DMS53 (cell line): Measurements from ENCODE around the gene RBBP8NL.

Experiments used
- DNase-seq: peaks from one replicate; lab custom pipeline; 2025; lab: John Stamatoyannopoulos, UW

The RBBP8NL gene

DNA sequence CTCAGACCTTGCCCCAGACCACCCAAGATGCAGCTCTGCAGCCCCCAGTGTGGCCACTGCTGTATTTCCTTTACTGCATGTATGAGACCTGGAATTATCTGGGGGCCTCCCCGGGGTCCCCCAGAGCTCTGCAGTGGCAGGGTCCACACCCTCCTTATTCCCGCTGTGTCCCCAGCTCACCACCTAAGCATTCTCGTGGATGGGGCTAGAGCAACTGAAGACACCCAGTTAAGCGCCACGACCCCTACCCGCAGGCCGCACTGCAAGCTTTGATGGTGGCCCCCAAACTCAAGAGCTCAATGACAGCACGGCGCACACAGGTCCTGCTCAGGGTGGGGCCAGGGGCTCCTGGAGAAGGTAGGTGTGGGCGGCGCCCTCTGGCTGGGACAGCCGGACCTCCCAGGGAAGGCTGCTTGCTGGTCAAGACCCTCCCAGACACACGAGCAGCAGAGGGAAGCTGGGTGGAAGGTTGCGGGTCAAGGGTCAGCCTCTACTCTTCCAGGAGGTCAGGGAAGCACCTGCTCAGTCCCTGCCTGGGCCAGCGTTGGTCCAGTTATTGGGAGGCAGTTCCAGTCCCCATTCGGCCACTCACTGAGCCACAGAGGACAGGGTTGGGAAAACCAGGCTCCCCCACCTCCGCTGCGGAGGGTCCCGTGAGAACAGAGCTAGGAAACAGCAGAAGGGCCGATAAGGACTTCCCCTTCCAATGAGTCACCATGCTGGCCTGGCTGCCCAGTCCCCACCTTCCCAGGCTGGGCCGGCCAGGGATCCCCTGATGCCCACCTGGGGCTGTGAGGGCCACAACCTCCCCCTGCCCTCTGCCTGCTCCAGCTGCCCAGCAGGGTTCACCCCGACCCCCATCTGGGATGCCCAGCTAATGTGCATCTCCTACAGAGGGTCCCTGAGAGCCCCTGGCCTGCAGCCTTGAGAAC is 63.2 kb downstream of the RBBP8NL start:
- no peak for DNase-seq

DNA sequence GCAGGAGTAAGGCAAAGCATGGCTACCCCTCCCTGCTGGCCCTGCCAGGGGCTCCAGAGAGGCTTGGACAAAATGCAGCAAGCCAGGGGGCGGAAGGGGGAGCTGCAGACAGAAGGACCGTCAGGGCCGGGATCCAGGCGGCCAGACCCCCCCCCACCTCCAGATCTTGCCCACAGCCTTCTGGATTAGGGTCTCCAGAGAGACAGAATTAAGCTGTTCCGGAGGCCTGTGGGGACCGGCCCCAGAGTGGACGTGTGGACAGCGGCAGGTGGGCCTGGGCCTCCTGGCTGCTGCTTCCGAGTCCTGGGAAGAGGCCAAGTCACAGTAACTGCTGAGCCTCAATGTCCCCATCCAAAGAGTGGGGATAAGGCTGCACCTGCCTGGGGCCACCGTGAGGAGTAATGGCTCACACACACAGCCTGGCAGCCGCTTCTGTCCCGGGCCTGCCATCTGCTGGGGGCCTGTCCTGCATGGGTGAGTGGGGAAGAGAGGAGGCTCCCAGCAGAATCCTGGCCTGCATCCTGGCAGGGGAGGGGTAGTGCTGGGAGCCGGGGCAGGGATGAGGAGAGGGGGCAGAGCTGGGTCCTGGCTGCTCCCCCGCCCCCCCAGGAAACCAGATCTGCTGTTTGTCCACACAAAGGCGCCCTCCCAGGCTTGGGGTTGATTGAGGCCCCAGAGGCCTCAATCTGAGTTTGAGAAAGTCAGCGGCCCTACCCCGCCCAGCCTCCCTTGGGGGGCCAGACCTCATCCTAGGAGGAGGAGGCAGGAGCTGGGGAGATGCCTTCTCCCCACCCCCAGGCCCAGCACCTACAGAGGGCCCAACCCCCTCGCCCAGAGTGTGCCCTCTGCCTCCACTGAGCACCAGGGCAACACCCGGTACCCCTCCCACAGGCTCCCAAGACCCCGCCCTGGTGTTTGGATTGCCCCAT is 64.1 kb downstream of the RBBP8NL start:
- no peak for DNase-seq

DNA sequence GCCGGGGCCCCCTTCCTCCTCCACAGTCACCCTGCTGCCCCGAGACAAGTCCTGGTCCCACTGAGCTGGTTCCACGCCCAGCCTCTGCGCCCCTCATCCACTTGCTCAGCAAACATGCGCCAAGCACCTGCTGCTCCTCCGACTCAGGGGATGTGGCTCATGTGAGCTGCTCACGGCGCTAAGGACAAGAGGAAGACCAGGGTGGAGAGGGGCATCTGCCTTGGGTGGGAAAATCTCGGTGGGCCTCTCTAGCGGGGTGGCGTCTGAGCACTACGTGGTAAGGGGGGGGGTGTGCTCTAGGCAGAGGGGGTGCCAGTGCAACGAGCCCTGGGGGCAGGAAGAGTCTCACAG is 64.8 kb downstream of the RBBP8NL start:
- DNase-seq: no peak

DNA sequence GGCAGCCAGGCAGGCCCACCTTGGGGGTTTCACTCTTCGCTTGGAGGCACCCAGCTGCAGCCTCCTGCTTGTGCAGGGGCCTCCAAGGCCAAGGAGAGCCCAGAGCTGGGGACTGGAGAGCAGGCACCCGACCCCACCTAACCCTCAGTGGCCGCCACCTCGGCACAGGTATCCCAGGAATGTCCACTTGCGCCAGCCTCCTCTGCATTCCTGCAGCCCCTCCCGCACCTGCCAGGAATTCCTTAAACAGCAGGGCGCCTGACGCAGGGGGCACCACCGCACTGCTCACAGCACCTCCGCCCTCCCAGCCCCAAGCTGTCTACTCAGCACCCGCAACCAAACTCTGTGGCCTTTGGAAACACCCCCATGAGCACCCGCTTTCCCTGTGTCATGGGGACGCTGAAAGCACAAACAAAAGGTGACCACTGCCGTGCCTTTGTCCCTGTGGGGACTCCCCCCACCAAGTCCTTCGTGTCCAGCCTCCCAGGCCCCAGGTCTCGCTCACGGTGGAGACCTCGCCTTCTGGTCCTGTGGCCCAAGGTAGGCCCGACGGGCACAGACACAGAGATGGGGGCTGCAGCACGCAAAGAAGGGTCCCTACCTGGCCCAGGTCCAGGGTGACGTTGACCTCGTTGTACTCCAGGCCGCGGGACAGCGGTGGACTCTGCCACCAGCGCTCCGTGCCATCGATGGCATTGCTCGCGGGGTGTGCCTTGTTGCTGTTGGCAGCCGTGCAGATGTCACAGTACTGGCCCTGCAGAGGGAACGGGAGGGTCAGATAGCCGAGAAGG is 65.3 kb downstream of the RBBP8NL start:
- no peak for DNase-seq

DNA sequence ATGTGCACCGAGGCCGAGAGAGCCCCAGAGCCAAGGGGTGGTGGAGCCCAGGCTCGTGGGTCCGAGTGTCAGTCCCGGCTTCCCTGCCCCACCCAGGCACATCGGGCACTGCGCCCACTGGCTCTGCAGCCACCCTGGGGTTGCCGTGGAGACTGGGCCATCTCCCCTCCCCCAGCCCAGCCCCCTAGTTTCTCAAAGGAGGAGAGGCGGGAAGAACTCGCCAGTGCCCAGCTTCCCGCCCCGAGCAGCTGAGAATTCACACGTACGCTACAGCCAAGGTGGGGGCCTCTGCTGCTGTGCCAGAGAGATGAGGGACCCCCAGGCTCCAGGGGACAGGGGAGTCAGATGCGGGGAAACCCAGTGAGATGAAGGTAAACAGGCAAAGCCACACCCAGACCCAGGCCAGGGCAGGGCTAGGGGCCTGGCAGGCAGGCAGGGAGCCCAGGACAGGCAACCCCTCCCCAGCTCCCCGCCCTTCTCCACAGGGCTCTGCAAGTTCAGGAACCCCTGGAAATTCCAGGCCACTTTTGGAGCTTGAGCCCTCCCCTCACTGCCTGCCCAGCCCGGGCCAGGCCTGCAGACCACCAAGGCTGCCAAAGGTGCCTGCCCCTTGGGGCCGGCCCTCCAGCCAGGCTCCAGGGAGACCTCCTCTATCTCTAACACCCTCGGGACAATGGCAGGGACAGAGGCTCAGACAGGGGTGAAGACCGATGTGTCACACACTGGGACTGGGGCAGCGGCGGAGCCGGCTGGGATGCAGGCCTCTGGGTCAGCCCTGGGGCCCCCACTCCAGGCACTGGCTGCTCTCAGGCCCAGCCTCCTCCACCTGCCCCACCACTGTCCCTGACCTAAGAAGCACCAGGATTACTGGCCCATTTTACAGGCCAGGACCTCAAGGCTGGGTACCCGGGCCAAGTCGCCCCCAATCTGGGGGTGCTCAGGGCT is 66.2 kb downstream of the RBBP8NL start:
- DNase-seq: no peak
